K562 (cell line): ENCODE results near the gene CLDND2. TPM values are rescaled to one million over a fixed set of nuclear protein-coding genes. Genes with fewer than 3 reads are reported as not detected.

Experiments used
- ATF7 ChIP-seq: fragments of 450-650 bp; IDR thresholded peaks from 2 replicates; pipeline ENCODE4 v1.7.1; 2014; ENCODE audit warnings: mild to moderate bottlenecking, moderate library complexity
- CBFA2T3 ChIP-seq: fragments of 450-650 bp; IDR thresholded peaks from 2 replicates; pipeline ENCODE4 v1.6.1; 2017
- CBX1 ChIP-seq: sonication (generic); IDR thresholded peaks from 2 replicates; pipeline ENCODE4 v1.6.1; 2016; ENCODE audit warnings: antibody characterized with exemption, low read depth, mild to moderate bottlenecking
- CBX3 ChIP-seq, 2 experiments: IDR thresholded peaks; 1 replicate in 1 of 2; 2 replicates in 1 of 2; pipeline ENCODE4 v1.6.1; 2012; ENCODE audit warnings: inconsistent platforms in 2 of 2, low read length in 2 of 2, borderline replicate concordance in 1 of 2, control low read depth in 1 of 2
- CREBBP ChIP-seq: IDR thresholded peaks from one replicate; pipeline ENCODE4 v1.6.1; 2012; ENCODE audit warnings: low read depth, mild to moderate bottlenecking, control low read depth, inconsistent platforms, low read length
- DEAF1 ChIP-seq: fragments of 450-650 bp; formaldehyde crosslinking; IDR thresholded peaks from 2 replicates; pipeline ENCODE4 v1.4.0; 2020; ENCODE audit warnings: mild to moderate bottlenecking, moderate library complexity
- DNMT1 ChIP-seq: fragments of 450-650 bp; IDR thresholded peaks from 2 replicates; pipeline ENCODE4 v1.6.1; 2016; ENCODE audit warnings: antibody characterized with exemption, mild to moderate bottlenecking
- FOXP1 ChIP-seq: sonication (generic); formaldehyde crosslinking; IDR thresholded peaks from 2 replicates; pipeline ENCODE4 v1.8.0; 2022; ENCODE audit warnings: mild to moderate bottlenecking, missing genetic modification reagents
- ILF3 ChIP-seq: fragments of 450-650 bp; IDR thresholded peaks from 2 replicates; pipeline ENCODE4 v1.6.1; 2018; ENCODE audit warnings: antibody characterized with exemption, mild to moderate bottlenecking, moderate library complexity, borderline replicate concordance
- NFATC3 ChIP-seq: fragments of 450-650 bp; IDR thresholded peaks from 2 replicates; pipeline ENCODE4 v1.6.1; 2017; ENCODE audit warnings: mild to moderate bottlenecking
- NR1H2 ChIP-seq: sonication (generic); formaldehyde crosslinking; IDR thresholded peaks from 2 replicates; pipeline ENCODE4 v1.4.0; 2020; ENCODE audit warnings: mild to moderate bottlenecking, missing genetic modification reagents
- RBFOX2 ChIP-seq: fragments of 200-400 bp; formaldehyde crosslinking; IDR thresholded peaks from 2 replicates; pipeline ENCODE4 v1.6.1; 2017; ENCODE audit warnings: low read depth, mild to moderate bottlenecking, low read length, moderate library complexity
- RFX5 ChIP-seq: IDR thresholded peaks from 2 replicates; pipeline ENCODE4 v1.6.1; 2011; ENCODE audit warnings: low read depth, mild to moderate bottlenecking, improper control_type of control experiment, low read length
- RUNX1 ChIP-seq: sonication (generic); IDR thresholded peaks from 2 replicates; pipeline ENCODE4 v1.6.1; 2016; ENCODE audit warnings: antibody characterized with exemption, low read depth
- ZBTB5 ChIP-seq: fragments of 450-650 bp; IDR thresholded peaks from 2 replicates; pipeline ENCODE4 v1.6.1; 2017; ENCODE audit warnings: antibody characterized with exemption
- ZC3H8 ChIP-seq: fragments of 450-650 bp; IDR thresholded peaks from 2 replicates; pipeline ENCODE4 v1.6.1; 2017
- ZFP30 ChIP-seq: fragments of 250-450 bp; sonication (Bioruptor Pico); IDR thresholded peaks from 2 replicates; pipeline ENCODE4 v1.8.0; 2022; ENCODE audit warnings: moderate library complexity, mild to moderate bottlenecking, inconsistent platforms, borderline replicate concordance
- ZFX ChIP-seq: sonication (generic); formaldehyde crosslinking; IDR thresholded peaks from 2 replicates; pipeline ENCODE4 v1.8.0; 2022; ENCODE audit warnings: mild to moderate bottlenecking, missing genetic modification reagents, moderate library complexity
- ZNF184 ChIP-seq: sonication (generic); formaldehyde crosslinking; IDR thresholded peaks from 2 replicates; pipeline ENCODE4 v1.5.0; 2020; ENCODE audit warnings: missing genetic modification reagents
- ZNF75A ChIP-seq: fragments of 450-650 bp; formaldehyde crosslinking; IDR thresholded peaks from 2 replicates; pipeline ENCODE4 v1.4.0; 2020; ENCODE audit warnings: mild to moderate bottlenecking
- polyA plus RNA-seq, 8 experiments: library from polyadenylated mRNA; depleted of rRNA in 4 of 8; stranded (reverse) in 5 of 8; unstranded in 3 of 8; fragments of >200 nt; fragmentation: Nextera tagmentation in 2 of 8; fragmentation: Illumina TruSeq in 1 of 8; extraction: Ambion mirVana in 2 of 8; extraction: Trizol in 1 of 8; gene quantifications; 2 replicates each; pipeline versions ENCODE4 v1.2.1 to v1.2.3, GENCODE V29; 2011 to 2014; ENCODE audit warnings: inconsistent platforms in 1 of 8, missing spikeins in 1 of 8
- total RNA-seq, 7 experiments: library from RNA; depleted of rRNA in 6 of 7; stranded (reverse); fragments of >200 nt in 6 of 7; fragmentation: Illumina TruSeq in 2 of 7; extraction: Trizol in 2 of 7; gene quantifications; 2 replicates each; pipeline versions ENCODE4 v1.2.1 to v1.2.3, GENCODE V29; 2011 to 2021; ENCODE audit warnings: low replicate concordance in 1 of 7
- TF ChIP-seq, protein P1 (sequence below): fragments of 250-450 bp; sonication (Bioruptor Pico); IDR thresholded peaks from 2 replicates; pipeline ENCODE4 v1.8.0; 2021; ENCODE audit warnings: borderline replicate concordance, mild to moderate bottlenecking, moderate library complexity; ENCODE audit not compliant: poor library complexity, severe bottlenecking
- TF ChIP-seq, protein P2 (sequence below): sonication (generic); formaldehyde crosslinking; IDR thresholded peaks from 2 replicates; pipeline ENCODE4 v1.8.1; 2022; ENCODE audit warnings: missing genetic modification reagents
- TF ChIP-seq, protein P3 (sequence below): IDR thresholded peaks from 3 replicates; pipeline ENCODE4 v1.6.1; 2011; ENCODE audit warnings: borderline replicate concordance, mild to moderate bottlenecking, moderate library complexity; ENCODE audit not compliant: insufficient read length; ENCODE audit errors: extremely low read depth

Gene CLDND2
- total and polyA plus RNA-seq, 9 of the 15 experiments (the other 6 are each of a cell fraction or from before 2014, with no cell fraction given) = 0.45 to 4.0 (median 1.2) TPM; not detected in 3

DNA sequence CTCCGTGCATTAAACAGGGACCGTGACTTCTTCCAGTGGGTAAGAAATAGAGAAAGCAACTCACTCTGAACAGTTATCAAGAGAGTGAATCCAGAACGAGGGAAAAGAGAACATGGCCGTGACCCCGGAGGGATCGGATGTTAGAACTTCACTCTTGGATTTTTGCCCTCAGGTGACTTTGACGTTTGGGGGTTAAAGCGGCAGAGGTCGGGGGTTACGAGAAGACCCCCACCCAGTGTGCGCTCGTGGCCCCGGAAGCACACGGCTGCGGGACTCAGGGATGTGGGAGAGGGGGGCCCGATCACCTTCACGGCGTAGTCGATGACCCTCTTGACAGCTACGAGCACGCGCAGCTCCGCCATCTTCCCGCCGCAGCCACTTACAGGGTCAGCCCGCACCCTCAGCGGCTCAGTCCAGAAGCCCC is 2.8 kb downstream of the CLDND2 start, which contains the start of gene ETFB (continued):
- TF ChIP-seq RUNX1 (no peak), ZFP30 (no peak), DEAF1 (CRISPR knock-in tag) (no peak), ZNF184 (CRISPR knock-in tag) (no peak), NFATC3 (no peak), ATF7 (no peak), RBFOX2 (peak; percentile 76), RFX5 (no peak), CBX3 (IDR thresholded peaks at IDR 0.05; ENCODE audit: borderline replicate concordance in 1 of 2, low read length in 2 of 2) (peak in 1 of 2 experiments; percentile 55; a peak in 2 of 3 replicates), ZNF75A (no peak), ILF3 (no peak), DNMT1 (no peak), CBX1 (no peak), ZC3H8 (no peak), CBFA2T3 (no peak), CREBBP (no peak), FOXP1 (CRISPR knock-in tag) (no peak; the same call in 1 of the 2 replicates), ZBTB5 (no peak), NR1H2 (CRISPR knock-in tag) (no peak), ZFX (CRISPR knock-in tag) (peak; percentile 54)
- TF ChIP-seq, protein P1, sequence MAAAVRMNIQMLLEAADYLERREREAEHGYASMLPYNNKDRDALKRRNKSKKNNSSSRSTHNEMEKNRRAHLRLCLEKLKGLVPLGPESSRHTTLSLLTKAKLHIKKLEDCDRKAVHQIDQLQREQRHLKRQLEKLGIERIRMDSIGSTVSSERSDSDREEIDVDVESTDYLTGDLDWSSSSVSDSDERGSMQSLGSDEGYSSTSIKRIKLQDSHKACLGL (CRISPR knock-in tag) = peak; percentile 6
- TF ChIP-seq, protein P2, sequence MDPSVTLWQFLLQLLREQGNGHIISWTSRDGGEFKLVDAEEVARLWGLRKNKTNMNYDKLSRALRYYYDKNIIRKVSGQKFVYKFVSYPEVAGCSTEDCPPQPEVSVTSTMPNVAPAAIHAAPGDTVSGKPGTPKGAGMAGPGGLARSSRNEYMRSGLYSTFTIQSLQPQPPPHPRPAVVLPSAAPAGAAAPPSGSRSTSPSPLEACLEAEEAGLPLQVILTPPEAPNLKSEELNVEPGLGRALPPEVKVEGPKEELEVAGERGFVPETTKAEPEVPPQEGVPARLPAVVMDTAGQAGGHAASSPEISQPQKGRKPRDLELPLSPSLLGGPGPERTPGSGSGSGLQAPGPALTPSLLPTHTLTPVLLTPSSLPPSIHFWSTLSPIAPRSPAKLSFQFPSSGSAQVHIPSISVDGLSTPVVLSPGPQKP (CRISPR knock-in tag) = no peak
- TF ChIP-seq, protein P3, sequence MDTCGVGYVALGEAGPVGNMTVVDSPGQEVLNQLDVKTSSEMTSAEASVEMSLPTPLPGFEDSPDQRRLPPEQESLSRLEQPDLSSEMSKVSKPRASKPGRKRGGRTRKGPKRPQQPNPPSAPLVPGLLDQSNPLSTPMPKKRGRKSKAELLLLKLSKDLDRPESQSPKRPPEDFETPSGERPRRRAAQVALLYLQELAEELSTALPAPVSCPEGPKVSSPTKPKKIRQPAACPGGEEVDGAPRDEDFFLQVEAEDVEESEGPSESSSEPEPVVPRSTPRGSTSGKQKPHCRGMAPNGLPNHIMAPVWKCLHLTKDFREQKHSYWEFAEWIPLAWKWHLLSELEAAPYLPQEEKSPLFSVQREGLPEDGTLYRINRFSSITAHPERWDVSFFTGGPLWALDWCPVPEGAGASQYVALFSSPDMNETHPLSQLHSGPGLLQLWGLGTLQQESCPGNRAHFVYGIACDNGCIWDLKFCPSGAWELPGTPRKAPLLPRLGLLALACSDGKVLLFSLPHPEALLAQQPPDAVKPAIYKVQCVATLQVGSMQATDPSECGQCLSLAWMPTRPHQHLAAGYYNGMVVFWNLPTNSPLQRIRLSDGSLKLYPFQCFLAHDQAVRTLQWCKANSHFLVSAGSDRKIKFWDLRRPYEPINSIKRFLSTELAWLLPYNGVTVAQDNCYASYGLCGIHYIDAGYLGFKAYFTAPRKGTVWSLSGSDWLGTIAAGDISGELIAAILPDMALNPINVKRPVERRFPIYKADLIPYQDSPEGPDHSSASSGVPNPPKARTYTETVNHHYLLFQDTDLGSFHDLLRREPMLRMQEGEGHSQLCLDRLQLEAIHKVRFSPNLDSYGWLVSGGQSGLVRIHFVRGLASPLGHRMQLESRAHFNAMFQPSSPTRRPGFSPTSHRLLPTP = no peak
